Breast epithelium (tissue), 4 donors: ENCODE measurements around the gene TDP1. TPM values are rescaled to one million over a fixed set of nuclear protein-coding genes. Genes with fewer than 3 reads are reported as not detected.
A peak's percentile ranks its signal among the peaks of the same experiment; 100 is the strongest.

Experiments
- DNase-seq, 2 donors: peaks; one replicate each; pipeline ENCODE4 v3.0.0-alpha.2; 2019; ENCODE audit warnings: low spot score in 2 of 2
- H3K27ac ChIP-seq, 2 donors: fragments of 200-600 bp; sonication (generic) in 1 of 2; one replicate each; pipeline ENCODE4 v1.5.1; 2016 to 2019; ENCODE audit warnings: mild to moderate bottlenecking in 1 of 2
- H3K27me3 ChIP-seq, 2 donors: fragments of 200-600 bp; sonication (generic) in 1 of 2; one replicate each; pipeline versions ENCODE4 v1.5.1 to v1.6.0; 2017 to 2019; ENCODE audit warnings: control low read depth in 1 of 2, mild to moderate bottlenecking in 1 of 2
- H3K36me3 ChIP-seq: fragments of 200-600 bp; one replicate; pipeline ENCODE4 v1.5.1; 2019
- H3K4me1 ChIP-seq, 2 donors: fragments of 200-600 bp; sonication (generic); one replicate each; pipeline ENCODE4 v1.5.1; 2016 to 2019; ENCODE audit warnings: control low read depth in 1 of 2
- H3K4me3 ChIP-seq, 3 donors: fragments of 200-600 bp; sonication (generic); 1 replicate in 2 of 3; 2 replicates in 1 of 3; pipeline ENCODE4 v1.5.1; 2016 to 2019; ENCODE audit warnings: mild to moderate bottlenecking in 3 of 3, moderate library complexity in 2 of 3
- H3K9me3 ChIP-seq, 2 donors: fragments of 200-600 bp; sonication (generic) in 1 of 2; one replicate each; pipeline ENCODE4 v1.5.1; 2016 to 2019; ENCODE audit warnings: control low read depth in 1 of 2
- CTCF ChIP-seq, 3 donors: fragments of 450-650 bp; IDR thresholded peaks; one replicate each; pipeline ENCODE4 v1.5.1; 2016 to 2017; ENCODE audit warnings: antibody characterized with exemption in 3 of 3, mild to moderate bottlenecking in 3 of 3, moderate library complexity in 3 of 3
- POLR2A ChIP-seq: fragments of 450-650 bp; IDR thresholded peaks from one replicate; pipeline ENCODE4 v1.6.1; 2016; ENCODE audit warnings: antibody characterized with exemption, mild to moderate bottlenecking, moderate library complexity
- POLR2AphosphoS5 ChIP-seq, 3 donors: sonication (generic); formaldehyde crosslinking; IDR thresholded peaks; one replicate each; pipeline ENCODE4 v1.6.1; 2017; ENCODE audit warnings: antibody characterized with exemption in 3 of 3
- intact Hi-C: fragments of 100-400 bp; cut with DNase I; formaldehyde crosslinking; loops from one replicate; pipeline ENCODE4 v1.15.1; 2023; ENCODE audit warnings: low total_unique reads
- total RNA-seq, 3 donors: library from RNA; depleted of rRNA; stranded (reverse); fragments of >200 nt; gene quantifications; one replicate each; pipeline ENCODE4 v1.1.0, GENCODE V29; 2016

The TDP1 gene
- total RNA-seq, 3 donors from 2014 or later, result 9.6 to 29.9 (median 16.7) TPM

- no peak for TF ChIP-seq CTCF (IDR thresholded peaks at IDR 0.05)
- no peak for DNase-seq
- Histone ChIP-seq H3K36me3 (no peaks in the 10 kb centered on the region), H3K4me1 (peaks cover 0 to 10% of the 10 kb centered on the region in 2 donors), H3K4me3 (peak overlapping the region; percentile 84 to 96 (median 96)), H3K9me3 (no peaks in the 10 kb centered on the region), H3K27ac (peak overlapping the region; percentile 95 to 97), H3K27me3 (no peaks in the 10 kb centered on the region)
- intact Hi-C loops, result no loop called here
Measured at GRCh38 chr14:89955022-89955744, 544 bp upstream of the TDP1 start.

- intact Hi-C loops, result no loop called here
- peak overlapping the region; percentile 95 to 97 for H3K27ac ChIP-seq
- H3K4me1 ChIP-seq, result peaks cover 0 to 10% of the 10 kb centered on the region in 2 donors
- H3K27me3 ChIP-seq, result no peaks in the 10 kb centered on the region
- no peaks in the 10 kb centered on the region for H3K36me3 ChIP-seq
- H3K9me3 ChIP-seq, result no peaks in the 10 kb centered on the region
- H3K4me3 ChIP-seq, result peak overlapping the region; percentile 84 to 96 (median 96)
- DNase-seq, result no peak
- TF ChIP-seq POLR2A (no peak), POLR2AphosphoS5 (IDR thresholded peaks at IDR 0.05) (no peak), CTCF (IDR thresholded peaks at IDR 0.05) (no peak)
Measured at GRCh38 chr14:89956661-89957009, 908 bp downstream of the TDP1 start.

GRCh38 chr14:89957376-89957775 is 1.6 kb downstream of the TDP1 start:
- H3K27me3 ChIP-seq, result no peaks in the 10 kb centered on the region
- no peaks in the 10 kb centered on the region for H3K9me3 ChIP-seq
- H3K4me1 ChIP-seq, result peaks cover 0 to 10% of the 10 kb centered on the region in 2 donors
- H3K4me3 ChIP-seq, result peak overlapping the region in 1 of 3 donors; percentile 84
- intact Hi-C loops, result no loop called here
- DNase-seq, result no peak
- no peaks in the 10 kb centered on the region for H3K36me3 ChIP-seq
- H3K27ac ChIP-seq, result no peak overlapping the region
- no peak for TF ChIP-seq POLR2AphosphoS5 (IDR thresholded peaks at IDR 0.05)
- no peak for TF ChIP-seq POLR2A
- TF ChIP-seq CTCF (IDR thresholded peaks at IDR 0.05), result no peak

- Histone ChIP-seq H3K27ac (no peak overlapping the region), H3K36me3 (no peaks in the 10 kb centered on the region), H3K4me1 (peaks cover 0 to 10% of the 10 kb centered on the region in 2 donors), H3K4me3 (no peak overlapping the region), H3K9me3 (no peaks in the 10 kb centered on the region), H3K27me3 (no peaks in the 10 kb centered on the region)
- no peak for TF ChIP-seq POLR2A
- no peak for TF ChIP-seq CTCF (IDR thresholded peaks at IDR 0.05)
- TF ChIP-seq POLR2AphosphoS5 (IDR thresholded peaks at IDR 0.05), result no peak
- no peak for DNase-seq
- intact Hi-C loops, result no loop called here
Measured at GRCh38 chr14:89957791-89958190, 2.1 kb downstream of the TDP1 start.

- Histone ChIP-seq H3K4me3 (no peak overlapping the region), H3K27ac (no peak overlapping the region), H3K4me1 (peaks cover 0 to 10% of the 10 kb centered on the region in 2 donors), H3K36me3 (peaks cover 3% of the 10 kb centered on the region), H3K27me3 (no peaks in the 10 kb centered on the region), H3K9me3 (no peaks in the 10 kb centered on the region)
- TF ChIP-seq CTCF (IDR thresholded peaks at IDR 0.05), result no peak
- intact Hi-C loops, result no loop called here
- DNase-seq, result no peak
Measured at GRCh38 chr14:89958966-89959365, 3.2 kb downstream of the TDP1 start.
